D721Med (cell line): Measurements from ENCODE around the gene LRRC36.

Source experiments
- DNase-seq: peaks from one replicate; pipeline ENCODE4 v3.0.0; 2011; ENCODE audit warnings: low spot score; ENCODE audit not compliant: insufficient read length
- FAIRE-seq: peaks from 2 replicates; lab custom pipeline; 2011; peaks lifted over from hg19 to GRCh38; lab: Jason Lieb, UNC
- CTCF ChIP-seq: IDR thresholded peaks from 2 replicates; pipeline ENCODE4 v1.5.1; 2012; ENCODE audit warnings: mild to moderate bottlenecking, control low read depth; ENCODE audit not compliant: insufficient read depth; ENCODE audit errors: missing control alignments

LRRC36 gene

GRCh38 chr16:67384778-67385510 lies 58.3 kb downstream of the LRRC36 start:
- FAIRE-seq (no peak), DNase-seq (no peak)
- no peak for TF ChIP-seq CTCF

- DNase-seq = no peak
- FAIRE-seq = no peak
- no peak for TF ChIP-seq CTCF
These were observed 60.3 kb downstream of the LRRC36 start for GRCh38 chr16:67386861-67387455.

GRCh38 chr16:67387479-67388079 lies 61.0 kb downstream of the LRRC36 start:
- DNase-seq (no peak), FAIRE-seq (no peak)
- TF ChIP-seq CTCF = no peak

DNA sequence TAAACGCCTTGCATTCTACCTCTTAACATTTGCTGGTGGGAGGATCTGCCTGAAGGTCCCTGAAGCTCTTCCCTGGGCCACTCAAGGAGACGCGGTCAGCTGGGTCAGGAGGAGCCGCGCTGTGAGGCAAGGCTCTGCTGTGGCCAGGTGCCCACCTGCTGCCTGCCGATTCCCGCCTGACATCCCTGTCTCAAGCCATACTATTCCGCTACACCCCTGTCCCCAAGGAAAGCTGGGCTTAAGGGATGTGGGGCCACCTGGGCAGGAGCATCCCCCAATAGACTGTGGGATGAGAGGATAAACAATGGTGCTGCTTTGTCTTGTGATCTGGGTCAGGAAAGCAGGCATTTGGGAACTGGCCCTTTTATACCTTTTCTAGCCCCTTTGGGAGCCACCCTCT lies 61.6 kb downstream of the LRRC36 start:
- DNase-seq (no peak), FAIRE-seq (no peak)
- no peak for TF ChIP-seq CTCF

DNA sequence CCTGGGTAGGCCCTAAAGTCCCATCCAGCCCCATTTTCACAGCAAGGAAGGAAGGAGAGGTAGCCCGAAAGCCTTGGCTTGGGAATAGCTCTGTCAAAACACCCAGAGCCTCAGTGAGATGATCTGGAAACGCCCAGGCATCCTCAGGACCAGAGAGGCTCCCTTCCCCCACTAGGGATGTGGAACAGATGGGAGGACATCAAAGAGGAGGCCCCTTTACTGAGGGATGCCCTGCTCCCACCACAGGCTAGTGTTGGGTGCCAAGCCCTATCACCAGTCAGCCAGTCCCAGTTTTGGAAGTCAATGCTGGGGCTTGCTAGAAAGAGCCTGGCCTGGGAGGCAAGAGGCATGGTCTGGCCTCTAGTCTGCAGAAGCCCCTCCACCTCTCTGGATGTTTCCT lies 62.0 kb downstream of the LRRC36 start:
- no peak for DNase-seq
- FAIRE-seq = no peak
- TF ChIP-seq CTCF = no peak

GRCh38 chr16:67389911-67390815 lies 63.5 kb downstream of the LRRC36 start:
- DNase-seq = no peak
- FAIRE-seq = no peak

More at GRCh38 chr16:67389911-67390815, 63.5 kb downstream of the LRRC36 start:
- no peak for TF ChIP-seq CTCF
